Thyroid gland (tissue), 4 donors: ENCODE measurements around the gene CHRD. TPM values are rescaled to one million over a fixed set of nuclear protein-coding genes. Genes with fewer than 3 reads are reported as not detected.
"Not testable (repeated sequence)": the region's sequence is repeated elsewhere in the genome, so short reads cannot be mapped to it uniquely, and the experiment has no call there.

ENCODE experiments used
- DNase-seq, 2 donors: peaks; one replicate each; pipeline ENCODE4 v3.0.0-alpha.2; 2019
- H3K27ac ChIP-seq, 3 donors: fragments of 200-600 bp; sonication (generic); 1 replicate in 2 of 3; 2 replicates in 1 of 3; pipeline ENCODE4 v1.5.1; 2016 to 2019; ENCODE audit warnings: mild to moderate bottlenecking in 1 of 3, moderate library complexity in 1 of 3
- H3K27me3 ChIP-seq: fragments of 200-600 bp; sonication (generic); one replicate; pipeline ENCODE4 v1.5.1; 2019
- H3K36me3 ChIP-seq, 2 donors: fragments of 200-600 bp; sonication (generic); one replicate each; pipeline ENCODE4 v1.5.1; 2016 to 2019
- H3K4me1 ChIP-seq, 2 donors: fragments of 200-600 bp; sonication (generic); one replicate each; pipeline ENCODE4 v1.5.1; 2017 to 2019
- H3K4me3 ChIP-seq, 3 donors: fragments of 200-600 bp; sonication (generic); replicated peaks in 1 of 3; 1 replicate in 2 of 3; 2 replicates in 1 of 3; pipeline ENCODE4 v1.5.1; 2016; ENCODE audit warnings: mild to moderate bottlenecking in 1 of 3
- H3K9me3 ChIP-seq: fragments of 200-600 bp; sonication (generic); one replicate; pipeline ENCODE4 v1.5.1; 2017
- CTCF ChIP-seq, 6 experiments: fragments of 200-600 bp in 3 of 6; fragments of 450-650 bp in 3 of 6; sonication (generic) in 3 of 6; IDR thresholded peaks; one replicate each; pipeline ENCODE4 v1.5.1; 2016 to 2019; ENCODE audit warnings: antibody characterized with exemption in 6 of 6, mild to moderate bottlenecking in 2 of 6, inconsistent platforms in 1 of 6, moderate library complexity in 1 of 6
- POLR2A ChIP-seq, 2 donors: fragments of 450-650 bp; IDR thresholded peaks; one replicate each; pipeline ENCODE4 v1.6.1; 2017; ENCODE audit warnings: antibody characterized with exemption in 2 of 2, mild to moderate bottlenecking in 2 of 2, moderate library complexity in 1 of 2
- WGBS, 2 donors: methylation state at CpG; one replicate each; pipeline ENCODE4 v1.1.5; 2017; 5-methylcytosine and 5-hydroxymethylcytosine counted together
- intact Hi-C: fragments of 100-400 bp; cut with DNase I; formaldehyde crosslinking; loops from one replicate; pipeline ENCODE4 v1.15.1; 2023
- total RNA-seq, 4 donors: library from RNA; depleted of rRNA; stranded (reverse); fragments of >200 nt; gene quantifications; one replicate each; pipeline ENCODE4 v1.2.3, GENCODE V29; 2016

Gene CHRD
- total RNA-seq, 4 donors from 2014 or later = 4.1 to 14.8 (median 8.0) TPM

DNA sequence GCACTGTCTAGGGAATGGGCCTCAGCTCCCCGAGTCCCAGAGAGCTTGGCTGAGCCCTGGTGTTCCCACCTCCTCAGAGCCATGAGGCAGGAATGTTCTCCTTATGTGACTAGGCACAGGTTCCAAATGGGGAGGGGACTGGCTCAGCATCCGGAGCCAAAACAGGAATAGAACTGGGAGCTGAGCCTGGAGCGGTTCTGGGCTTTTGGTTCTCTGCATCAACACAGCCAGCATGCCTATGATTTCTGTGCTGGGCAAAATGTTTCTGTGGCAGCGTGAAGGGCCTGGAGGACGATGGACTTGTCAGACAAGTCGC is 42.5 kb upstream of the CHRD start, which contains the start of gene FAM131A:
Gene FAM131A (plus strand): TSS at position 202 of the 316 bp plus-strand sequence. CDS start 31 bp downstream, at position 233.
- 54 to 67% methylated on average over 6 of the region's 6 CpGs for WGBS, 2 donors
- Histone ChIP-seq H3K36me3 (peaks cover 24 to 35% of the 10 kb centered on the region in 2 donors), H3K27me3 (no peaks in the 10 kb centered on the region), H3K27ac (peak within 1 kb of the TSS; percentile 91 to 96 (median 91)), H3K4me3 (peak within 1 kb of the TSS; percentile 34 to 73 (median 43)), H3K9me3 (no peaks in the 10 kb centered on the region), H3K4me1 (peaks cover 24 to 28% of the 10 kb centered on the region in 2 donors)
- no peak for TF ChIP-seq POLR2A (IDR thresholded peaks at IDR 0.05)
- no peak for TF ChIP-seq CTCF (IDR thresholded peaks at IDR 0.05)
- DNase-seq = peak in 1 of 2 donors; percentile 52
- intact Hi-C loops = no loop called here

DNA sequence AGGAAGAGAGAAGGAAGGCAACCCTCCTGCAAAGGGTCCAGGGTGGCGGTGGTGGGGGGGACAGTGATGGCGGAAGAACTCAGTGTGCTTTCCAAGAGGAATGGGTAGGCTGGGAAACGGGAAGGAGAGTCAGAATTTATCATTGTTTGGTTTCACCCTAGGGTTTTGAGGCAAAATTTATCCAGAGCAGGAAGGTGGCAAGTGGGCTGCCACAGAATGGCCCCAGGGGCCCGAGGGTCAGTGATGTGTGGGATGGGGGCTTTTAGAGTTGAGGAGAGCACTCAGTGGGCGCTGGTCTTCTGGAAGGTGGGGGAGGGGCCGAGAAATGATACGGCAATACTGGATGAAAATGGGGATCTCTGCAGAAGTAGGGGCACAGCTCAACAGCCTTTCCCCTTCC is 41.9 kb upstream of the CHRD start:
- DNase-seq = no peak
- Histone ChIP-seq H3K27ac (peak overlapping the region; percentile 91 to 96 (median 91)), H3K9me3 (no peaks in the 10 kb centered on the region), H3K4me1 (peaks cover 24 to 28% of the 10 kb centered on the region in 2 donors), H3K27me3 (no peaks in the 10 kb centered on the region), H3K36me3 (peaks cover 26 to 35% of the 10 kb centered on the region in 2 donors), H3K4me3 (no peak overlapping the region)
- intact Hi-C loops = no loop called here
- TF ChIP-seq CTCF (IDR thresholded peaks at IDR 0.05) (no peak), POLR2A (IDR thresholded peaks at IDR 0.05) (no peak)
- WGBS, 2 donors = 61 to 68% methylated on average over 7 of the region's 7 CpGs

GRCh38 chr3:184338511-184338945 is 41.3 kb upstream of the CHRD start:
- intact Hi-C loops = no loop called here

GRCh38 chr3:184339001-184339400 is 40.9 kb upstream of the CHRD start:
- intact Hi-C loops = no loop called here
- Histone ChIP-seq H3K4me1 (peaks cover 24 to 28% of the 10 kb centered on the region in 2 donors), H3K27me3 (no peaks in the 10 kb centered on the region), H3K4me3 (no peak overlapping the region), H3K36me3 (peaks cover 16 to 32% of the 10 kb centered on the region in 2 donors), H3K27ac (peak overlapping the region in 2 of 3 donors; percentile 91 to 96), H3K9me3 (no peaks in the 10 kb centered on the region)
- TF ChIP-seq POLR2A (IDR thresholded peaks at IDR 0.05) = no peak
- no peak for TF ChIP-seq CTCF (IDR thresholded peaks at IDR 0.05)
- DNase-seq = no peak
- 51 to 66% methylated on average over 8 of the region's 8 CpGs for WGBS, 2 donors

More at GRCh38 chr3:184338511-184338945, 41.3 kb upstream of the CHRD start:
- Histone ChIP-seq H3K36me3 (peaks cover 21 to 35% of the 10 kb centered on the region in 2 donors), H3K27me3 (no peaks in the 10 kb centered on the region), H3K9me3 (no peaks in the 10 kb centered on the region), H3K4me1 (peaks cover 24 to 28% of the 10 kb centered on the region in 2 donors), H3K4me3 (no peak overlapping the region), H3K27ac (peak overlapping the region; percentile 91 to 96 (median 91))
- no peak for TF ChIP-seq POLR2A (IDR thresholded peaks at IDR 0.05)
- WGBS, 2 donors = 45 to 51% methylated on average over 4 to 31 of the region's 37 CpGs
- peak; percentile 35 to 41 for DNase-seq

DNA sequence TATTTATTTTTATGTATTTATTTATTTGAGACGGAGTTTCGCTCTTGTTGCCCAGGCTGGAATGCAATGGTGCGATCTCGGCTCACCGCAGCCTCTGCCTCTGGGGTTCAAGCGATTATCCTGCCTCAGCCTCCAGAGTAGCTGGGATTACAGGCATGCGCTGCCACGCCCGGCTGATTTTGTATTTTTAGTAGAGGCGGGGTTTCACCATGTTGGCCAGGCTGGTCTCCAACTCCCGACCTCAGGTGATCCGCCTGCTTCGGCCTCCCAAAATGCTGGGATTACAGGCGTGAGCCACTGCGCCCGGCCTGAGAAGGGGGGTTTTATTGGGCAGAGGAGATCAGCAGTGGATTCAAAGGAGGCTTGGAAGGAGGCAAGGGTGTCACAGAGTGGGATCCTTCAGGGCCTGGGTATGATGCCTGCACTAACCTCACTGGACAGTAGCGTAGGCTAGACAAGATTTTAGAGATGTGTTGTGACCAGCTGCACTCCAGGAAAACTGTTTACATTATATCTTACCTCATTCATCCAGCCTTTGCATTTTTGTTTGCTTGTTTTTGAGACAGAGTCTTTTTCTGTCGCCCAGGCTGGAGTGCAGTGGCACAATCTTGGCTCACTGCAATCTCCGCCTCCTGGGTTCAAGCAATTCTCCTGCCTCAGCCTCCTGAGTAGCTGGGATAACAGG is 40.3 kb upstream of the CHRD start:
- intact Hi-C loops, H3K4me3 ChIP-seq: not testable (repeated sequence)

DNA sequence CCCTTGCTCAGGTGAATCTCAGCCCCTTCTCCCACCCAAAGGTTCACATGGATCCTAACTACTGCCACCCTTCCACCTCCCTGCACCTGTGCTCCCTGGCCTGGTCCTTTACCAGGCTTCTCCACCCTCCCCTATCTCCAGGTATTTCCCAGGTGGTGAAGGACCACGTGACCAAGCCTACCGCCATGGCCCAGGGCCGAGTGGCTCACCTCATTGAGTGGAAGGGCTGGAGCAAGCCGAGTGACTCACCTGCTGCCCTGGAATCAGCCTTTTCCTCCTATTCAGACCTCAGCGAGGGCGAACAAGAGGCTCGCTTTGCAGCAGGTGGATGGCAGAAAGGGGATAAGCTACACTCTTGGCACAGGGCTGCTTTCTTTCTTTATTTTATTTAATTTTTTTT is 37.9 kb upstream of the CHRD start:
- H3K9me3 ChIP-seq = no peaks in the 10 kb centered on the region
- H3K36me3 ChIP-seq = peaks cover 5 to 22% of the 10 kb centered on the region in 2 donors
- peak; percentile 57 to 66 for DNase-seq
- TF ChIP-seq POLR2A (IDR thresholded peaks at IDR 0.05) (no peak), CTCF (IDR thresholded peaks at IDR 0.05) (no peak)
- no peak overlapping the region for H3K27ac ChIP-seq
- no peaks in the 10 kb centered on the region for H3K27me3 ChIP-seq
- peaks cover 29 to 37% of the 10 kb centered on the region in 2 donors for H3K4me1 ChIP-seq
- 78 to 85% methylated on average over 7 of the region's 7 CpGs for WGBS, 2 donors
- intact Hi-C loops = no loop called here
- H3K4me3 ChIP-seq = no peak overlapping the region

More for the DNA sequence above, 40.3 kb upstream of the CHRD start:
- H3K27me3 ChIP-seq, H3K27ac ChIP-seq, H3K9me3 ChIP-seq: not testable (repeated sequence)
- peaks cover 12 to 26% of the 10 kb centered on the region in 2 donors for H3K36me3 ChIP-seq
- DNase-seq = peak in 1 of 2 donors; percentile 57
- WGBS, 2 donors = 70 to 75% methylated on average over 13 to 18 of the region's 19 CpGs
- peaks cover 24 to 28% of the 10 kb centered on the region in 2 donors for H3K4me1 ChIP-seq
